ENCODE results near the gene GPR107. TPM values are rescaled to one million over a fixed set of nuclear protein-coding genes. Genes with fewer than 3 reads are reported as not detected.
"Not testable (repeated sequence)": the region's sequence is repeated elsewhere in the genome, so short reads cannot be mapped to it uniquely, and the experiment has no call there.

The GPR107 gene
- total RNA-seq (2014; rRNA removed; shearing (Covaris generic); ENCODE audit: low replicate concordance) = 9.6 and 11.6 TPM in 2 replicates

DNA sequence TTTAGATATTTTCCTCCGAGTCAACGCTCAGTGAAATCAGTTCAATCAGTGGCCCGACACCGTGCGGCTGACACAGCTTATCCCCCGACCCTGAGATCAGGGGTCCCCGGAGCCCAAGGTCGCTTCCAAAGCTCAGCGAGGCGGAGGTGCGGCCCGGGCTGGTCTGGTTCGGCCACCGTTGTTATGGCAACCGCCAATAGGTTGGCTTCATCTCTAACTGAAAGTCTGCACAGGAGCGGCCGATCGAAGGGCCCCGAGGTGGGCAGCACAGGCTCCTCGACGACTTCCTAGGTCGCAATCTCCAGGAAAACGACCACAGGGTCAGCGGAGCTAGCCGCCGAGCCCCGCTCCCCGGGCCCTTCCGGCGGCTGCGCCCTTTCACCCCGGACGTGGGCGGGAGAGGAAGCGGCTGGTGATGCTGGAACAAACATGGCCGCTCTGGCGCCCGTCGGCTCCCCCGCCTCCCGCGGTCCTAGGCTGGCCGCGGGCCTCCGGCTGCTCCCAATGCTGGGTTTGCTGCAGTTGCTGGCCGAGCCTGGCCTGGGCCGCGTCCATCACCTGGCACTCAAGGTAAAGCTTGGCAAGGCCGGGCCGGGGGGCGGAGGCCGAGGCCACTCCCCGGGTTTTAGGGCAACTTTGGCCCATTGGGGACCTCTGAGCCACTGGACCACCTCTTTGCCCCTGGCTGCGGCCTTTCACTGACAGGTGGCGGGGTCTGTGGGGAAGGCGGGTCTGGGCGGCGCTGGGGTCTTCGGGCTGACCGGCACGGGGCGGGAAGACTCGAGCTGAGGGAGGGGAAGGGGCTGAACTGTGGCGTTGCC, at the start of gene GPR107:
GPR107 (plus strand) TSS at position 403 of the 821 bp plus-strand sequence; CDS start at position 430, 27 bp downstream.
- H3K9me3 ChIP-seq (ENCODE audit: low read length) = no peaks in the 10 kb centered on the region
- H3K9ac ChIP-seq (ENCODE audit: low read length) = peak within 1 kb of the TSS; percentile 90
- H3K4me2 ChIP-seq (ENCODE audit: low read depth, low read length, poor library complexity, severe bottlenecking) = peak within 1 kb of the TSS; percentile 94
- H3K27me3 ChIP-seq (ENCODE audit: low read length) = no peaks in the 10 kb centered on the region
- DNase-seq = peak; percentile 89
- H2AFZ ChIP-seq (ENCODE audit: low read length) = peak within 1 kb of the TSS; percentile 72
- no peaks in the 10 kb centered on the region for H4K20me1 ChIP-seq (ENCODE audit: insufficient read depth, low read depth, low read length)
- peak within 1 kb of the TSS; percentile 93 for H3K4me3 ChIP-seq (ENCODE audit: low read length)
- H3K79me2 ChIP-seq (ENCODE audit: low read length) = peaks cover 73% of the 10 kb centered on the region
- peak within 1 kb of the TSS; percentile 35 for H3K27ac ChIP-seq (ENCODE audit: low read length)
- peaks cover 28% of the 10 kb centered on the region for H3K4me1 ChIP-seq (ENCODE audit: low read length)
- no peaks in the 10 kb centered on the region for H3K9me2 ChIP-seq (replicated peaks; ENCODE audit: insufficient read depth, low read length)
- no peaks in the 10 kb centered on the region for H3K36me3 ChIP-seq (ENCODE audit: insufficient read depth, low read length)

DNA sequence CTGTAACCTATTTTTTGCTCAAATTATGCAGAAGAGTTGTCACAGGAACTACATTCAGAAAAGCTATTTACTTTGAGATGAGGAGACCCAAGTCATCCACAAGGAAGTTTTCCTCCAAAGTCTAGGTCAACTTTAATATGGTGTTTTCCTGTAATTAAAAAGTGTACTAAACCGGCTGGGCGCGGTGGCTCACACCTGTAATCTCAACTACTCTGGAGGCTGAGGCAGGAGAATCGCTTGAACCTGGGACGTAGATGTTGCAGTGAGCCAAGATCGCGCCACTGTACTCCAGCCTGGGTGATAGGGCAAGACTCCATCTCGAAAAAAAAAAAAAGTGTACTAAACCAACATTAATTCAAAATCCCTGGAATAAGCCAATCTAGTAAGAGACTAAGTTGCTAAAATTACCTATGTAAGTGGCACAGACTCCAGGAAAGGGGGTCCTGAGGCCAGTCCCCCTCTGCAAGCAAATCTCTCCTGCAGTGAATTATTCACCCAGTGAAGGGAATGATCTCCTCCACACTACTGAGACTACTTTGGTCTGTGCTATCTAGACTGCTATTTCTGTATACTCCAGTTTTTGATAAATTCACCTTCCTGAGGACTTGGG, 49.7 kb upstream of the GPR107 start:
- H3K4me2 ChIP-seq (ENCODE audit: low read depth, low read length, poor library complexity, severe bottlenecking) = no peak overlapping the region
- no peak overlapping the region for H2AFZ ChIP-seq (ENCODE audit: low read length)
- H3K4me3 ChIP-seq (ENCODE audit: low read length) = no peak overlapping the region
- H3K36me3 ChIP-seq (ENCODE audit: insufficient read depth, low read length) = 0 out of 2 replicates have a peak, but pooled peaks cover 12% of the 10 kb centered on the region
- no peak for DNase-seq
- peaks cover 76% of the 10 kb centered on the region for H3K4me1 ChIP-seq (ENCODE audit: low read length)
- H3K9ac ChIP-seq (ENCODE audit: low read length) = no peak overlapping the region
- peak overlapping the region; percentile 57 for H3K27ac ChIP-seq (ENCODE audit: low read length)
- H3K27me3 ChIP-seq (ENCODE audit: low read length) = no peaks in the 10 kb centered on the region
- peaks cover 98% of the 10 kb centered on the region for H3K79me2 ChIP-seq (ENCODE audit: low read length)
- H3K9me2 ChIP-seq (replicated peaks; ENCODE audit: insufficient read depth, low read length) = no peaks in the 10 kb centered on the region
- H3K9me3 ChIP-seq (ENCODE audit: low read length) = no peaks in the 10 kb centered on the region
- H4K20me1 ChIP-seq (ENCODE audit: insufficient read depth, low read depth, low read length) = no peaks in the 10 kb centered on the region

DNA sequence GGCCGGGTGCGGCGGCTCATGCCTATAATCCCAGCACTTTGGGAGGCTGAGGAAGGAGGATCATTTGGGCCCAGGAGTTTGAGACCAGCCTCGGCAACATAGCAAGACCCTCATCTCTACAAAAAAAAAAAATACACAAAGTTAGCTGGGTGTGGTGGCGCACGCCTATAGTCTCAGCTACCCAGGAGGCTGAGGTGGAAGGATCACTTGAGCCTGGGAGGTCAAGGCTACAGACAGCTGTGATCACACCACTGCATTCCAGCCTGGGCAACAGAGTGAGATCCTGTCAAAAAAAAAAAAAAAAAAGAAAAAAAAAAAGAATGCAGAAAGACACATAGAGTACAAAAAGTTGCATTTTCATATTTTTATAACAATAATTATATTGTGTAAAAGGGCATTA, 46.8 kb upstream of the GPR107 start:
- Histone ChIP-seq H3K4me1 (ENCODE audit: low read length) (peaks cover 75% of the 10 kb centered on the region), H3K79me2 (ENCODE audit: low read length) (peaks cover 97% of the 10 kb centered on the region)
- H3K4me3 ChIP-seq (ENCODE audit: low read length) = not testable (repeated sequence)

DNA sequence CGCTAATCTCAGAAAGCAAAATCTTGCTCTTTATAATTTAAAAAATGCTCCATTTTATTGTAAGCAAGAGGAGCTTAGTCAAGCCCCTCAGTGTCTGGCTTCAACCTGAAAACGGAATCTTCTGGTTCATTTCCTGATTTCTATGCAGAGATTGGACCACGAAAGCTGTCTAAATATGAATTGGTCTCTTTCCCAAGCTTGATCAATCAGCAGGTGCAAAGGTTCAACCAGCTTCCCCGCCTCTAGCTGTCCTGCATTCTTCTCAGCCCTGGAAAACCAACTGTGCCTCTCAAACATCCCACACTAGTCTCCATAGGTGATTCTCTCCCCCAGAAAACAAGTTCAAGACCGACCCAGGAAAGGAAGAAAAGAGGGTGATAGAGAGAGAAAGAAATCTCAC, 45.2 kb upstream of the GPR107 start:
- no peaks in the 10 kb centered on the region for H4K20me1 ChIP-seq (ENCODE audit: insufficient read depth, low read depth, low read length)
- DNase-seq = no peak
- peaks cover 98% of the 10 kb centered on the region for H3K79me2 ChIP-seq (ENCODE audit: low read length)
- no peak overlapping the region for H3K9ac ChIP-seq (ENCODE audit: low read length)
- H3K27me3 ChIP-seq (ENCODE audit: low read length) = no peaks in the 10 kb centered on the region
- H3K9me3 ChIP-seq (ENCODE audit: low read length) = no peaks in the 10 kb centered on the region
- no peak overlapping the region for H3K4me2 ChIP-seq (ENCODE audit: low read depth, low read length, poor library complexity, severe bottlenecking)
- H3K4me1 ChIP-seq (ENCODE audit: low read length) = peaks cover 79% of the 10 kb centered on the region
- no peak overlapping the region for H3K4me3 ChIP-seq (ENCODE audit: low read length)
- no peak overlapping the region for H2AFZ ChIP-seq (ENCODE audit: low read length)
- H3K27ac ChIP-seq (ENCODE audit: low read length) = peak overlapping the region; percentile 81
- H3K36me3 ChIP-seq (ENCODE audit: insufficient read depth, low read length) = 0 out of 2 replicates have a peak, but pooled peaks cover 6% of the 10 kb centered on the region
- H3K9me2 ChIP-seq (replicated peaks; ENCODE audit: insufficient read depth, low read length) = no peaks in the 10 kb centered on the region

More for the DNA sequence above, 46.8 kb upstream of the GPR107 start:
- H3K4me2 ChIP-seq (ENCODE audit: low read depth, low read length, poor library complexity, severe bottlenecking); DNase-seq; H3K9me2 ChIP-seq (replicated peaks; ENCODE audit: insufficient read depth, low read length); H3K27me3 ChIP-seq (ENCODE audit: low read length); H3K9me3 ChIP-seq (ENCODE audit: low read length); H4K20me1 ChIP-seq (ENCODE audit: insufficient read depth, low read depth, low read length); H2AFZ ChIP-seq (ENCODE audit: low read length); H3K9ac ChIP-seq (ENCODE audit: low read length): not testable (repeated sequence)
- Histone ChIP-seq H3K36me3 (ENCODE audit: insufficient read depth, low read length) (0 out of 2 replicates have a peak, but pooled peaks cover 12% of the 10 kb centered on the region), H3K27ac (ENCODE audit: low read length) (peak overlapping the region; percentile 81)

DNA sequence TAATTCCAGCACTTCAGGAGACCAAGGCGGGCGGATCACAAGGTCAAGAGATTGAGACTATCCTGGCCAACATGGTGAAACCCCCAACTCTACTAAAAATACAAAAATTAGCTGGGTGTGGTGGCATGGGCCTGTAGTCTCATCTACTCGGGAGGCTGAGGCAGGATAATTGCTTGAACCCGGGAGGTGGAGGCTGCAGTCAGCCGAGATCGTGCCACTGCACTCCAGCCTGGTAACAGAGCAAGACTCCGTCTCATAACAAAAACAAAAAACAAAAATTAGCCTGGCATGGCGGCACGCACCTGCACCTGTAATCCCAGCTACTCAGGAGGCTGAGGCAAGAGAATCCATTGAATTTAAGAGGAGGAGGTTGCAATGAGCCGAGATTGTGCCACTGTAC, 44.2 kb upstream of the GPR107 start:
- not testable (repeated sequence) for H3K36me3 ChIP-seq (ENCODE audit: insufficient read depth, low read length); DNase-seq; H3K9me2 ChIP-seq (replicated peaks; ENCODE audit: insufficient read depth, low read length); H2AFZ ChIP-seq (ENCODE audit: low read length); H4K20me1 ChIP-seq (ENCODE audit: insufficient read depth, low read depth, low read length); H3K9ac ChIP-seq (ENCODE audit: low read length); H3K4me2 ChIP-seq (ENCODE audit: low read depth, low read length, poor library complexity, severe bottlenecking); H3K4me3 ChIP-seq (ENCODE audit: low read length); H3K9me3 ChIP-seq (ENCODE audit: low read length); H3K27me3 ChIP-seq (ENCODE audit: low read length); H3K27ac ChIP-seq (ENCODE audit: low read length)
- peaks cover 98% of the 10 kb centered on the region for H3K79me2 ChIP-seq (ENCODE audit: low read length)
- H3K4me1 ChIP-seq (ENCODE audit: low read length) = peaks cover 76% of the 10 kb centered on the region

DNA sequence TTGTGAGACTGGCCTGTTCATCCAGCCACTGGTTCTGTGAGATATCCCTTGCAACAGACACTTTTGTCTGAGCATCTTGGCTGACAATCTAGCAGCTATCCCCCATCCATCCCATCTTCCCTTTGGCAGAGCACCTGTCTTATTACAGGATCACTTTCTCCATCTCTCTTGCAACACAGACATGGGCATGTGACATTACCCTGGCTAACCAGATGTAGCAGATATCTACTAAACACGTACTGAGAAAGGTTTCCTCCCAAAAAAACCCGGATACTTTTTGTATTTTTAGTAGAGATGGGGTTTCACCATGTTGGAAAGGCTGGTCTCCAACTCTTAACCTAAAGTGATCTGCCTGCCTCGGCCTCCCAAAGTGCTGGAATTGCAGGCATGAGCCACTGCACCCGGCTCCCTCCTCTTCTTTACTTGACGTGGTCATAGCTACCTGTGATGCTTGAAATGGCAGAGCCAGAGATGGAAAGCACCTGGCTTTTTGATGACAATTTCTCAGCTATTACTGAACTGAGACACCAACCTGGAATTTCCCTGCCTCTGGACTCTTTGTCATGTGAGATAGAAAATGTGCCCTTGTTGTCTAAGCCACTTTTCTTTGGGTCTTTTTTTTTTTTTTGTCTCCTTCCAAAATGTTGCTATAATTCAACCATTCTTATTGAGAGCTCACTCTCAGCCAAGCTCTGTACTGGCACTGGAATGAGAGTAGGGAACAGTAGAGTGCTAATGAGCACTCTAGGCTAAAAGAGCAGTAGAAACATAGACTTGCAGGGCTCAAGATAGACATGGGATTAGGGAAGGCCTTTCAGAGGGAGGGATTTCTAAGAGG, 43.3 kb upstream of the GPR107 start:
- Histone ChIP-seq H3K9me2 (replicated peaks; ENCODE audit: insufficient read depth, low read length) (no peaks in the 10 kb centered on the region), H3K9ac (ENCODE audit: low read length) (no peak overlapping the region), H3K4me2 (ENCODE audit: low read depth, low read length, poor library complexity, severe bottlenecking) (no peak overlapping the region), H3K36me3 (ENCODE audit: insufficient read depth, low read length) (0 out of 2 replicates have a peak, but pooled peaks cover 4% of the 10 kb centered on the region), H3K27me3 (ENCODE audit: low read length) (no peaks in the 10 kb centered on the region), H3K27ac (ENCODE audit: low read length) (peak overlapping the region; percentile 64), H4K20me1 (ENCODE audit: insufficient read depth, low read depth, low read length) (0 out of 2 replicates have a peak, but pooled peaks cover under 1% of the 10 kb centered on the region), H3K4me1 (ENCODE audit: low read length) (peaks cover 69% of the 10 kb centered on the region), H2AFZ (ENCODE audit: low read length) (no peak overlapping the region), H3K9me3 (ENCODE audit: low read length) (no peaks in the 10 kb centered on the region), H3K79me2 (ENCODE audit: low read length) (peaks cover 99% of the 10 kb centered on the region), H3K4me3 (ENCODE audit: low read length) (no peak overlapping the region)
- DNase-seq = peak; percentile 38

DNA sequence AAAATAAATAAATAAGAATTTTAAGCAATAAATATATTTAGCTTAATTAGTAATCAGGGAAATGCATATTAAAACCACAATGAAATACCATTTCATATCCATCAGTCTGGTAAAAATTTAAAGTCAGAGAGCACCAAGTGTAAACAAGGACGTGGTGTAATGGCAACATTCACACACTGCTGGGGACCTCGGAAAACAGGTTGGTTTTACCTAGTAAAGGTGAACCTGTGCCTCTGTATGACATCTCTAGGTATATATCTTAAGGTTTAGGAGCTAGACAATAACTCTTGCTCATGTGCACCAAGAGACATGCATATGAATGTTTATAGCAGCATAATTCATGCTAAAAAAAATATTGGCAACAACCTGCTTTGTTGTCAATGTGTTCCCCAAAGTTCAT, 40.4 kb upstream of the GPR107 start:
- H3K36me3 ChIP-seq (ENCODE audit: insufficient read depth, low read length) = peaks cover 14% of the 10 kb centered on the region
- no peak overlapping the region for H2AFZ ChIP-seq (ENCODE audit: low read length)
- H3K4me2 ChIP-seq (ENCODE audit: low read depth, low read length, poor library complexity, severe bottlenecking) = no peak overlapping the region
- DNase-seq = no peak
- H3K27me3 ChIP-seq (ENCODE audit: low read length) = no peaks in the 10 kb centered on the region
- H3K27ac ChIP-seq (ENCODE audit: low read length) = no peak overlapping the region; the same call in 1 of the 2 replicates
- H3K4me3 ChIP-seq (ENCODE audit: low read length) = no peak overlapping the region
- H3K9me3 ChIP-seq (ENCODE audit: low read length) = no peaks in the 10 kb centered on the region; the same call in 1 of the 2 replicates
- H3K4me1 ChIP-seq (ENCODE audit: low read length) = peaks cover 41% of the 10 kb centered on the region
- no peaks in the 10 kb centered on the region for H3K9me2 ChIP-seq (replicated peaks; ENCODE audit: insufficient read depth, low read length)
- no peak overlapping the region for H3K9ac ChIP-seq (ENCODE audit: low read length)
- 0 out of 2 replicates have a peak, but pooled peaks cover 4% of the 10 kb centered on the region for H4K20me1 ChIP-seq (ENCODE audit: insufficient read depth, low read depth, low read length)
- peaks cover 99% of the 10 kb centered on the region for H3K79me2 ChIP-seq (ENCODE audit: low read length)
